Measurements from ENCODE around the gene SERPINB1. TPM values are rescaled to one million over a fixed set of nuclear protein-coding genes. Genes with fewer than 3 reads are reported as not detected.

SERPINB1 gene
- total RNA-seq, 1 donor from 2014 or later, result 9.4 TPM

DNA sequence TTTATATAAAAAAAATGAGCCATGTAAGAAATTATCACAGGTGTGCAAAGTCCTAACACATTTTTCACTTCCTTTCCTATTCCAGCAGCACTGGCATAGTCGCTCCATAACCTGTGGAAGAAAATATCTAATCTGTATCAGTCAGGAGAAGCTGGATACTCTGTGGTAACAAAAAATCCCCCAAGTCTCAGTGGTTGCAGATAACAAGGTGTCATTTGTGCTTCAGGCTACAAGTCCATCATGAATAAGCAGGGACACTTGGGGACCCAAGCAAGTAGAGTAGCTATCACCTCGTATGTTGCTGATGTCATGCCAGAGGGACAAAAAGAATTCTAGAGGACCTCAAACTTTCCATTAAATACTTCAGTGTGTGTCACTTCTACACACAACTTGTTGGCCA, 30.3 kb upstream of the SERPINB1 start:
- Histone ChIP-seq H3K9ac (no peak overlapping the region), H3K79me2 (ENCODE audit: low read depth) (no peaks in the 10 kb centered on the region), H3K36me3 (no peaks in the 10 kb centered on the region), H3F3A (ENCODE audit: low read depth) (peaks cover 9% of the 10 kb centered on the region), H3K4me2 (no peak overlapping the region), H4K20me1 (ENCODE audit: low read depth) (no peaks in the 10 kb centered on the region), H3K9me3 (ENCODE audit: low read depth) (no peaks in the 10 kb centered on the region), H2AFZ (replicated peaks) (no peak overlapping the region), H3K27me3 (peaks cover 30% of the 10 kb centered on the region), H3K27ac (no peak overlapping the region), H3K4me3 (no peak overlapping the region), H3K4me1 (peaks cover 15% of the 10 kb centered on the region)
- no peak for DNase-seq (ENCODE audit: low spot score)
- Mint-ChIP-seq H3K4me1 (peaks cover 26% of the 10 kb centered on the region), H3K27me3 (ENCODE audit: insufficient read depth, low read depth) (peaks cover 17% of the 10 kb centered on the region), H3K36me3 (no peaks in the 10 kb centered on the region), H3K27ac (no peak overlapping the region), H3K4me3 (no peak overlapping the region), H3K9me3 (peaks cover 2% of the 10 kb centered on the region)
- TF ChIP-seq EZH2 (IDR thresholded peaks at IDR 0.05) (no peak), EZH2phosphoT487 (IDR thresholded peaks at IDR 0.05) (no peak)
- TF ChIP-seq, protein P1, sequence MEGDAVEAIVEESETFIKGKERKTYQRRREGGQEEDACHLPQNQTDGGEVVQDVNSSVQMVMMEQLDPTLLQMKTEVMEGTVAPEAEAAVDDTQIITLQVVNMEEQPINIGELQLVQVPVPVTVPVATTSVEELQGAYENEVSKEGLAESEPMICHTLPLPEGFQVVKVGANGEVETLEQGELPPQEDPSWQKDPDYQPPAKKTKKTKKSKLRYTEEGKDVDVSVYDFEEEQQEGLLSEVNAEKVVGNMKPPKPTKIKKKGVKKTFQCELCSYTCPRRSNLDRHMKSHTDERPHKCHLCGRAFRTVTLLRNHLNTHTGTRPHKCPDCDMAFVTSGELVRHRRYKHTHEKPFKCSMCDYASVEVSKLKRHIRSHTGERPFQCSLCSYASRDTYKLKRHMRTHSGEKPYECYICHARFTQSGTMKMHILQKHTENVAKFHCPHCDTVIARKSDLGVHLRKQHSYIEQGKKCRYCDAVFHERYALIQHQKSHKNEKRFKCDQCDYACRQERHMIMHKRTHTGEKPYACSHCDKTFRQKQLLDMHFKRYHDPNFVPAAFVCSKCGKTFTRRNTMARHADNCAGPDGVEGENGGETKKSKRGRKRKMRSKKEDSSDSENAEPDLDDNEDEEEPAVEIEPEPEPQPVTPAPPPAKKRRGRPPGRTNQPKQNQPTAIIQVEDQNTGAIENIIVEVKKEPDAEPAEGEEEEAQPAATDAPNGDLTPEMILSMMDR (IDR thresholded peaks at IDR 0.05), result no peak

DNA sequence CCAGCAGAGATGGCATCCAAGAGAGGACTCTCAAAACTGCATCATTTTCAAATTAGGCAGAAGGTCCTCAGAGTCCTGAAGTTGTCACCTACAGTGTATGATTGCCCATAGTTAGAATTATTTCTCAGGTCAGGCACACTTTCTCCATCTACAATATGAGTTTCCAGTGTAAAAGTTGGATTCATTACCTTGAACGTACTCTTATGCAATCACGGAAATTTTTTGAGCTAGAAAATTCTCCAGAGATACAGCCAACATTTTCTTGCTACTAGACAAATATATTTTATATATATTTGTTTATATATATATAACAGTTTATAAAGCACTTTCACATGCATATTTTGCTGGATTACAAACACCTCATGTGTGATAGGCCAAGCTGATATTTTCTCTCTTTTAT, 29.4 kb upstream of the SERPINB1 start:
- Histone ChIP-seq H3K36me3 (no peaks in the 10 kb centered on the region), H3K9me3 (ENCODE audit: low read depth) (no peaks in the 10 kb centered on the region), H3K27me3 (peaks cover 22% of the 10 kb centered on the region), H3K4me1 (peaks cover 8% of the 10 kb centered on the region), H3K4me2 (no peak overlapping the region), H2AFZ (replicated peaks) (no peak overlapping the region), H3K4me3 (no peak overlapping the region), H3F3A (ENCODE audit: low read depth) (peaks cover under 1% of the 10 kb centered on the region), H3K79me2 (ENCODE audit: low read depth) (no peaks in the 10 kb centered on the region), H3K27ac (no peak overlapping the region), H4K20me1 (ENCODE audit: low read depth) (no peaks in the 10 kb centered on the region), H3K9ac (no peak overlapping the region)
- H3K4me3 Mint-ChIP-seq, result no peak overlapping the region
- H3K9me3 Mint-ChIP-seq, result no peaks in the 10 kb centered on the region
- DNase-seq (ENCODE audit: low spot score), result no peak
- H3K27ac Mint-ChIP-seq, result no peak overlapping the region
- TF ChIP-seq EZH2 (IDR thresholded peaks at IDR 0.05) (no peak), EZH2phosphoT487 (IDR thresholded peaks at IDR 0.05) (no peak)
- TF ChIP-seq, protein P1 (IDR thresholded peaks at IDR 0.05), result no peak
- peaks cover 16% of the 10 kb centered on the region for H3K27me3 Mint-ChIP-seq (ENCODE audit: insufficient read depth, low read depth)
- H3K36me3 Mint-ChIP-seq, result no peaks in the 10 kb centered on the region
- H3K4me1 Mint-ChIP-seq, result peaks cover 18% of the 10 kb centered on the region

DNA sequence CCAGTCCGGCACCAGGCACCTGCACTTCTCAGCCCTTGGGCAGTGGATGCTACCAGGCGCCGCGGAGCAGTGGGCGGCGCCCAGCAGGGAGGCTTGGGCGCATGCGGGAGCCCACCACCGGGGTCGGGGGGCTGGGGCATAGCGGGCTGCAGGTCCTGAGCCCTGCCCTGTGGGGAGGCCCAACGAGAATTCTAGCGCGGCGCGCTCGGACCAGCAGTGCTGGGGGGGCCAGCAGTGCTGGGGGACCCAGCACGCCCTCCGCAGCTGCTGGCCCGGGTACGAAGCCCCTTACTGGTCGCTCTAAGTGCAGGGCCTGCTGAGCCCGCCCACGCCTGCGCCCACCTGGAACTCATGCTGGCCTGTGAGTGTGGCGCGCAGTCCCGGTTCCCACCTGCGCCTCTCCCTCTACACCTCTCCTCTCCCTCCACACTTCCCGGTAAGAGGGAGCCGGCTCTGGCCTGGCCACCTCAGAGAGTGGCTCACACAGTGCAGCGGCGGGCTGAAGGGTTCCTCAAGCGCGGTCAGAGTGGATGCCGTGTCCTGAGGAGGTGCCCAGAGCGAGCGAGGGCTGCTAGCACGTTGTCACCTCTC, 28.5 kb upstream of the SERPINB1 start:
- Histone ChIP-seq H3K4me2 (no peak overlapping the region), H3K9ac (no peak overlapping the region)

More for the DNA sequence above, 28.5 kb upstream of the SERPINB1 start:
- Mint-ChIP-seq H3K27me3 (ENCODE audit: insufficient read depth, low read depth) (peaks cover 16% of the 10 kb centered on the region), H3K4me1 (peaks cover 23% of the 10 kb centered on the region), H3K9me3 (no peaks in the 10 kb centered on the region), H3K36me3 (no peaks in the 10 kb centered on the region), H3K4me3 (no peak overlapping the region), H3K27ac (no peak overlapping the region)
- no peak for DNase-seq (ENCODE audit: low spot score)
- no peak for TF ChIP-seq EZH2 (IDR thresholded peaks at IDR 0.05)
- TF ChIP-seq EZH2phosphoT487 (IDR thresholded peaks at IDR 0.05), result no peak
- TF ChIP-seq, protein P1 (IDR thresholded peaks at IDR 0.05), result no peak
- Histone ChIP-seq H3K27ac (no peak overlapping the region), H3F3A (ENCODE audit: low read depth) (peaks cover 5% of the 10 kb centered on the region), H3K9me3 (ENCODE audit: low read depth) (no peaks in the 10 kb centered on the region), H3K79me2 (ENCODE audit: low read depth) (no peaks in the 10 kb centered on the region), H3K36me3 (no peaks in the 10 kb centered on the region), H3K4me3 (no peak overlapping the region), H3K27me3 (peaks cover 12% of the 10 kb centered on the region), H3K4me1 (peaks cover 8% of the 10 kb centered on the region), H2AFZ (replicated peaks) (no peak overlapping the region), H4K20me1 (ENCODE audit: low read depth) (no peaks in the 10 kb centered on the region)

Measured in neural progenitor cell (in vitro differentiated cells).